IMR-90 (cell line): ENCODE results near the gene EPHA2.

ENCODE experiments used
- CTCF ChIP-seq: conservative IDR thresholded peaks from 2 replicates; pipeline ENCODE4 v1.5.1; 2012; ENCODE audit warnings: mild to moderate bottlenecking, low read depth, low read length, improper control_type of control experiment
- POLR2A ChIP-seq: IDR thresholded peaks from 2 replicates; pipeline ENCODE4 v1.6.1; 2012; ENCODE audit warnings: mild to moderate bottlenecking, low read depth, low read length

- TF ChIP-seq CTCF (no peak), POLR2A (no peak)
These were observed 28.9 kb upstream of the EPHA2 start for GRCh38 chr1:16184557-16185303.
